Naive B cell (primary cell): ENCODE data around the gene COL27A1. TPM values are rescaled to one million over a fixed set of nuclear protein-coding genes. Genes with fewer than 3 reads are reported as not detected.
"Not testable (repeated sequence)": the region's sequence is repeated elsewhere in the genome, so short reads cannot be mapped to it uniquely, and the experiment has no call there.

ENCODE experiments used
- ATAC-seq, 2 donors: fragments of 150-1000 bp; cut with Tn5 transposase; 2 replicates each; pipeline ENCODE4 v1.10.0; 2021; ENCODE audit warnings: low read depth in 2 of 2, mild to moderate bottlenecking in 2 of 2, moderate library complexity in 2 of 2
- DNase-seq: peaks from one replicate; pipeline ENCODE4 v3.0.0; 2022
- H3K27ac Mint-ChIP-seq, 6 donors: one replicate each; pipeline ENCODE4 v1.8.0; 2020 to 2022; ENCODE audit warnings: mild to moderate bottlenecking in 6 of 6, mixed read lengths in 6 of 6, moderate library complexity in 5 of 6, inconsistent platforms in 2 of 6
- H3K27me3 Mint-ChIP-seq, 3 donors: one replicate each; pipeline ENCODE4 v1.8.0; 2021 to 2022; ENCODE audit warnings: mixed read lengths in 3 of 3, mild to moderate bottlenecking in 1 of 3
- H3K36me3 Mint-ChIP-seq, 2 donors: one replicate each; pipeline ENCODE4 v1.8.0; 2020 to 2022; ENCODE audit warnings: mixed read lengths in 2 of 2, inconsistent platforms in 1 of 2, mild to moderate bottlenecking in 1 of 2
- H3K4me1 Mint-ChIP-seq, 3 donors: one replicate each; pipeline ENCODE4 v1.8.0; 2020 to 2022; ENCODE audit warnings: mixed read lengths in 3 of 3, inconsistent platforms in 1 of 3, mild to moderate bottlenecking in 1 of 3, moderate library complexity in 1 of 3
- H3K4me3 Mint-ChIP-seq, 8 donors: one replicate each; pipeline ENCODE4 v1.8.0; 2020 to 2022; ENCODE audit warnings: mild to moderate bottlenecking in 8 of 8, mixed read lengths in 8 of 8, moderate library complexity in 8 of 8, inconsistent platforms in 2 of 8
- H3K9me3 Mint-ChIP-seq, 7 donors: one replicate each; pipeline ENCODE4 v1.8.0; 2020 to 2022; ENCODE audit warnings: mixed read lengths in 7 of 7, mild to moderate bottlenecking in 5 of 7, inconsistent platforms in 2 of 7, moderate library complexity in 1 of 7
- polyA plus RNA-seq, 6 donors: library from polyadenylated mRNA; unstranded; fragments of 300-500 nt; fragmentation: Illumina TruSeq; gene quantifications; one replicate each; pipeline ENCODE4 v1.2.3, GENCODE V29; 2021; ENCODE audit warnings: low read depth in 6 of 6

COL27A1 gene
- polyA plus RNA-seq, 6 donors from 2014 or later, result 0.04 TPM; not detected in 5

GRCh38 chr9:114317665-114318357 is 162.5 kb downstream of the COL27A1 start:
- Mint-ChIP-seq H3K27me3 (peaks cover 0 to 14% (median 12%) of the 10 kb centered on the region in 3 donors), H3K4me3 (no peak overlapping the region), H3K36me3 (peaks cover 0 to 6% of the 10 kb centered on the region in 2 donors), H3K27ac (no peak overlapping the region), H3K4me1 (no peaks in the 10 kb centered on the region), H3K9me3 (peaks cover 0 to 6% (median 4%) of the 10 kb centered on the region in 7 donors)
- no peak for DNase-seq
- no peak for ATAC-seq

DNA sequence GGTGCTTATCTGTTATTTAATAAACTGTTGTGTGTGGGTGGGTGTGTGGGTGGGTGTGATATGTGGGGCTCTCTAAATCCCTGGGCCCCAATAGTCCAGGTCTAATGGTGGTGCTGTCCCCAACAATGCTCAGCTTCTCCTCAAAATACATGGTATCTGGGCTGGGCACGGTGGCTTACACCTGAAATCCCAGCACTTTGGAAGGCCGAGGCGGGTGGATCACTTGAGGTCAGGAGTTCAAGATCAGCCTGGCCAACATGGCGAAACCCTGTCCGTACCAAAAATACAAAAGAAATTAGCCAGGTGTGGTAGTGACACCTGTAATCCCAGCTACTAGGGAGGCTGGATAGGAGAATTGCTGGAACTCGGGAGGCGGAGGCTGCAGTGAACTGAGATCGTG is 163.1 kb downstream of the COL27A1 start:
- no peak overlapping the region for H3K4me3 Mint-ChIP-seq
- H3K36me3 Mint-ChIP-seq, result peaks cover 0 to 6% of the 10 kb centered on the region in 2 donors
- no peak overlapping the region for H3K27ac Mint-ChIP-seq
- peaks cover 0 to 14% (median 12%) of the 10 kb centered on the region in 3 donors for H3K27me3 Mint-ChIP-seq
- no peaks in the 10 kb centered on the region for H3K4me1 Mint-ChIP-seq
- ATAC-seq, result no peak
- peaks cover 0 to 6% (median 4%) of the 10 kb centered on the region in 7 donors for H3K9me3 Mint-ChIP-seq
- DNase-seq, result no peak

DNA sequence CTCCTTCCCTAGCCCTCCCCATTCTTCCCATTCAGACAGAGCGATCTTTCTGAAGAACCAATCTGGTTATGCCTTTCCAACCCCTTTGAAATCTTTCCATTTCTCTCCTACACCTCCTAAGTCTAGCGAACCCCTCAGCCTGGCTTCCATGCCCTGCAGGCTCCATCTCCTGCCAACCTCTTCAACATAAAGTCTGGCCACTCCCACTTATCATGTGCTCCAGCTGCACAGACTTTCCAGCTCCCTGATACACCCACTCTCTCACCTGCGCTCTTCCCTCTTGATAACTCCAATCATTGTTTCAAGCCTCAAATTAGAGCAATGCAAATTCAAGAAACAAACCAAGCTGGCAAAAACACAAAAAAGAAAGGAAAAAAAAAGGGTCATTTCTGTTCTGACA is 163.8 kb downstream of the COL27A1 start:
- no peak for DNase-seq
- Mint-ChIP-seq H3K27me3 (peaks cover 0 to 14% (median 12%) of the 10 kb centered on the region in 3 donors), H3K4me3 (no peak overlapping the region), H3K36me3 (peaks cover 0 to 6% of the 10 kb centered on the region in 2 donors), H3K4me1 (no peaks in the 10 kb centered on the region), H3K9me3 (peaks cover 0 to 6% (median 4%) of the 10 kb centered on the region in 7 donors), H3K27ac (peak overlapping the region in 1 of 6 donors; percentile 73)
- ATAC-seq, result no peak

DNA sequence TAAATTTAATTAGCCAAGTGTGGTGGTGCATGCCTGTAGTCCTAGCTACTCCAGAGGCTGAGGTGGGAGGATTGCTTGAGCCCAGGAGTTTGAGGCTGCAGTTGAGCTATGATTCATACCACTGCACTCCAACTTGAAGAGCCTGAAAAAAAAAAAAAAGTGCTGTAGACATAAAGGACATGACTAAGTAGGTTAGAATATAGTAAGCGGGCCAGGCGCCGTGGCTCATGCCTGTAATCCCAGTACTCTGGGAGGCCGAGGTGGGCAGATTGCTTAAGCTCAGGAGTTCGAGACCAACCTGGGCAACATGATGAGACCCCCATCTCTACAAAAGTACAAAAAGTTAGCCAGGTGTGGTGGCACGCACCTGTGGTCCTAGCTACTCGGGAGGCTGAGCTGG is 165.4 kb downstream of the COL27A1 start:
- not testable (repeated sequence) for H3K4me3 Mint-ChIP-seq, ATAC-seq, DNase-seq, H3K4me1 Mint-ChIP-seq, H3K27ac Mint-ChIP-seq, H3K36me3 Mint-ChIP-seq, H3K9me3 Mint-ChIP-seq
- H3K27me3 Mint-ChIP-seq, result peaks cover 0 to 14% (median 12%) of the 10 kb centered on the region in 3 donors

DNA sequence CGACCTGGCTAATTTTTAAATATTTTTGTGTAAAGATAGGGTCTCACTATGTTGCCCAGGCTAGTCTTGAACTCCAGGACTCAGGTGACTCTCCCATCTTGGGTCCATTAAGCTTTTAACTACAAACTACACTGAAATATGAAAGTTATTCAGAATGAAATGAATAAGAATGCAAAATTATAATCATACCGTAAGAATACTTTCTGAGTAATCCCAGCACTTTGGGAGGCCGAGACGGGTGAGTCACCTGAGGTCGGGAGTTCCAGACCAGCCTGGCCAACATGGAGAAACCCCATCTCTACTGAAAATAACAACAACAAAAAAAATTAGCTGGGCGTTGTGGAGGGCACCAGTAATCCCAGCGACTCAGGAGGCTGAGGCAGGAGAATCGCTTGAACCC is 166.4 kb downstream of the COL27A1 start:
- no peak overlapping the region for H3K4me3 Mint-ChIP-seq
- H3K27me3 Mint-ChIP-seq, result peaks cover 0 to 14% (median 12%) of the 10 kb centered on the region in 3 donors
- no peaks in the 10 kb centered on the region for H3K9me3 Mint-ChIP-seq
- H3K36me3 Mint-ChIP-seq, result no peaks in the 10 kb centered on the region
- H3K4me1 Mint-ChIP-seq, result no peaks in the 10 kb centered on the region
- DNase-seq (no peak), ATAC-seq (no peak)
- no peak overlapping the region for H3K27ac Mint-ChIP-seq

- not testable (repeated sequence) for H3K4me1 Mint-ChIP-seq, H3K4me3 Mint-ChIP-seq, H3K9me3 Mint-ChIP-seq, H3K27ac Mint-ChIP-seq, ATAC-seq, DNase-seq, H3K36me3 Mint-ChIP-seq
- H3K27me3 Mint-ChIP-seq, result peaks cover 0 to 14% (median 12%) of the 10 kb centered on the region in 3 donors
Measured at GRCh38 chr9:114322160-114322818, 167.0 kb downstream of the COL27A1 start.

- not testable (repeated sequence) for DNase-seq, ATAC-seq
Measured at GRCh38 chr9:114322831-114323531, 167.6 kb downstream of the COL27A1 start, which contains the start of gene ORM1. Gene ORM1, plus strand, starts transcription at chr9:114323098. Its CDS starts 36 bp downstream, at chr9:114323134.

DNA sequence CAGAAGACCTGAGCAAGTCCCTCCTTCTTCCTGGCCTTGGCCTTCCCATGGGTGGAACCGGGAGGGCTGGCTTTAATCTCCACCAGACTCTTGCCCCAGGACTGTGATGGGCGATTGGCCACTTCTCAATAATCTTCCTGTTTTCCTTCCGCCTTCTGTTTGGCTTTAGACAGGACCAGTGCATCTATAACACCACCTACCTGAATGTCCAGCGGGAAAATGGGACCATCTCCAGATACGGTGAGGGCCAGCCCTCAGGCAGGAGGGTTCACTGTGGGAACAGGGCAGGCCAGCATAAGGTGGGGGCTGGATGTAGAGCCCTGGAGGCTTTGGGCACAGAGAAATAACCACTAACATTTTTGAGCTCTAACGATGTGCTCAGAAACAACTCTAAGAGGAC is 168.5 kb downstream of the COL27A1 start:
- not testable (repeated sequence) for H3K9me3 Mint-ChIP-seq, H3K27ac Mint-ChIP-seq, H3K4me3 Mint-ChIP-seq, ATAC-seq, H3K4me1 Mint-ChIP-seq, H3K36me3 Mint-ChIP-seq, DNase-seq, H3K27me3 Mint-ChIP-seq

More at GRCh38 chr9:114322831-114323531, 167.6 kb downstream of the COL27A1 start, which contains the start of gene ORM1:
- H3K4me1 Mint-ChIP-seq, H3K9me3 Mint-ChIP-seq, H3K4me3 Mint-ChIP-seq, H3K36me3 Mint-ChIP-seq, H3K27ac Mint-ChIP-seq: not testable (repeated sequence)
- H3K27me3 Mint-ChIP-seq, result peaks cover 0 to 12% (median 12%) of the 10 kb centered on the region in 3 donors

- DNase-seq (no peak), ATAC-seq (no peak)
- Mint-ChIP-seq H3K4me3 (no peak overlapping the region), H3K27me3 (peaks cover 0 to 2% (median under 1%) of the 10 kb centered on the region in 3 donors), H3K36me3 (no peaks in the 10 kb centered on the region), H3K4me1 (no peaks in the 10 kb centered on the region), H3K9me3 (no peaks in the 10 kb centered on the region), H3K27ac (no peak overlapping the region)
Measured at GRCh38 chr9:114324492-114324891, 169.2 kb downstream of the COL27A1 start.

DNA sequence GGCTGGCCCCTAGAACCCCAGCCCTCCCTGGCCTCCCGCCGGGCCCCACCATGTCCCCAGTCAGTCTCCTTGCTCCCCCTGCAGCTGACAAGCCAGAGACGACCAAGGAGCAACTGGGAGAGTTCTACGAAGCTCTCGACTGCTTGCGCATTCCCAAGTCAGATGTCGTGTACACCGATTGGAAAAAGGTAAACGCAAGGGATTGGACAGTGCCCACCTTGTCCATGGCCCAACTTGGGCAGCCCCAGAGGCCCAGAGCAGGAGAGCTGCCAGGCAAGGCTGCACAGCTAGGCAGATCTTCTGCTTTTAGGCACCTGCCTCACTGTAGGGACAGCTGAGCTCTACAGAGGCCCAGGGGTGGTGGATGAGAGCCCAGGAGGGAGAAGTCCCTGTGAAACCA is 169.6 kb downstream of the COL27A1 start:
- ATAC-seq, H3K4me3 Mint-ChIP-seq: not testable (repeated sequence)

GRCh38 chr9:114325684-114326254 is 170.4 kb downstream of the COL27A1 start:
- not testable (repeated sequence) for H3K27ac Mint-ChIP-seq, ATAC-seq, H3K4me1 Mint-ChIP-seq, H3K36me3 Mint-ChIP-seq, H3K27me3 Mint-ChIP-seq, H3K9me3 Mint-ChIP-seq, H3K4me3 Mint-ChIP-seq, DNase-seq

More for the DNA sequence above, 169.6 kb downstream of the COL27A1 start:
- H3K36me3 Mint-ChIP-seq, H3K27me3 Mint-ChIP-seq, H3K9me3 Mint-ChIP-seq, DNase-seq, H3K4me1 Mint-ChIP-seq, H3K27ac Mint-ChIP-seq: not testable (repeated sequence)

DNA sequence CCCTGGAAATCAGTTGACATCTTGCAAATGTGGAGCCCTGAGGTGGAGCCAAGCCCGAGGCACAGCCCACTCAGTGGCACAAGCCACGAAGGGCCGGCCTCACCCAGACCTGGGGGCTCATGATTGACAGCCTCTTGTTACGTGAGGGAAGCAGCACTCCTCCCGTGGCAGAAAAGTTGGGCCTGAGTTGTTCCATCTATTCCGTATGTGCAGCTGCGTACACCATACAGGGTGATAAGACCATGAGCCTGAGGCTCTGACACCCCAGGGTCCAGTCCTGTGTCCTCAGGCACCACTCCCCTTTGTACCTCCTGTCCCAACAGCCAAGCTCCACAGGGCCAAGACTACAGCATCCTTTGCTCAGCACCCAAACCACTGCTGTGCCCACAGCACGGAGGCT is 172.4 kb downstream of the COL27A1 start:
- no peak for ATAC-seq
- H3K27me3 Mint-ChIP-seq, result no peaks in the 10 kb centered on the region
- no peak overlapping the region for H3K4me3 Mint-ChIP-seq
- no peaks in the 10 kb centered on the region for H3K36me3 Mint-ChIP-seq
- no peaks in the 10 kb centered on the region for H3K9me3 Mint-ChIP-seq
- H3K4me1 Mint-ChIP-seq, result peaks cover 0 to 9% (median 0%) of the 10 kb centered on the region in 3 donors
- no peak for DNase-seq
- no peak overlapping the region for H3K27ac Mint-ChIP-seq

DNA sequence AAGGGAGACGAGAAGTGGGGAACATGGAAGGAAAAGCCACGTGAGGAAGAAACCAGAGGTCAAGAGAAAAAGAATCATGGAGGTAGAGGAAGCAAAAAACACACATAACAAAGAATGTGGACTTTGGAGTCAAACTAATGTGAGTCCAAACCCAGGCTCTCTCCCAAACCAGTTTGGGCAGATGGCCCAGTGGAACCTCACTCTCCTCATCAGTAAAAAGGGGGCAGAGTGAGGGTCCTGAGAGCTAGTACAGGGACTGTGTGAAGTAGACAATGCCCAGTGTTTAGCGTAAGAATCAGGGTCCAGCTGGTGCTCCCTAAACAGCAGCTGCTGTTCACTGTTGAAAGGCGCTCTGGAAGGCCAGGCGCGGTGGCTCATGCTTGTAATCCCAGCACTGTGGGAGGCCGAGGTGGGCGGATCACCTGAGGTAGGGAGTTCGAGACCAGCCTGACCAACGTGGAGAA is 173.1 kb downstream of the COL27A1 start:
- H3K27ac Mint-ChIP-seq, H3K9me3 Mint-ChIP-seq, H3K4me3 Mint-ChIP-seq, H3K4me1 Mint-ChIP-seq, DNase-seq, H3K27me3 Mint-ChIP-seq, H3K36me3 Mint-ChIP-seq, ATAC-seq: not testable (repeated sequence)
